K562 (cell line): Measurements from ENCODE around the gene DEPP1. TPM values are rescaled to one million over a fixed set of nuclear protein-coding genes. Genes with fewer than 3 reads are reported as not detected.

Source experiments
- CBFA2T3 ChIP-seq: fragments of 450-650 bp; IDR thresholded peaks from 2 replicates; pipeline ENCODE4 v1.6.1; 2017
- CEBPG ChIP-seq, 3 experiments: fragments of 200-800 bp in 1 of 3; sonication (Bioruptor generic) in 1 of 3; sonication (generic) in 1 of 3; formaldehyde crosslinking in 1 of 3; IDR thresholded peaks in 2 of 3; conservative IDR thresholded peaks in 1 of 3; 2 replicates each; pipeline versions ENCODE4 v1.6.1 to v1.8.0; 2016 to 2022; ENCODE audit warnings: missing compliant biosample characterization in 2 of 3, missing genetic modification characterization in 2 of 3, mild to moderate bottlenecking in 1 of 3, missing genetic modification reagents in 1 of 3
- CTBP1 ChIP-seq: fragments of 450-650 bp; IDR thresholded peaks from 2 replicates; pipeline ENCODE4 v1.6.1; 2016; ENCODE audit warnings: borderline replicate concordance
- FOSL1 ChIP-seq: fragments of 200-800 bp; sonication (Bioruptor generic); conservative IDR thresholded peaks from 2 replicates; pipeline ENCODE4 v1.6.1; 2016; ENCODE audit warnings: missing genetic modification characterization, missing compliant biosample characterization
- HDGF ChIP-seq: fragments of 450-650 bp; IDR thresholded peaks from 2 replicates; pipeline ENCODE4 v1.6.1; 2016
- MAZ ChIP-seq, 2 experiments: fragments of 450-650 bp in 1 of 2; sonication (generic) in 1 of 2; formaldehyde crosslinking; IDR thresholded peaks in 1 of 2; conservative IDR thresholded peaks in 1 of 2; 2 replicates each; pipeline versions ENCODE4 v1.4.0 to v1.5.0; 2020; ENCODE audit warnings: mild to moderate bottlenecking in 1 of 2, missing genetic modification reagents in 1 of 2
- MTA2 ChIP-seq: fragments of 450-650 bp; IDR thresholded peaks from 2 replicates; pipeline ENCODE4 v1.6.1; 2016; ENCODE audit warnings: low read depth
- RCOR1 ChIP-seq, 2 experiments: IDR thresholded peaks; 2 replicates each; pipeline ENCODE4 v1.6.1; 2012; ENCODE audit warnings: low read depth in 2 of 2, low read length in 2 of 2, borderline replicate concordance in 1 of 2, improper control_type of control experiment in 1 of 2
- SOX6 ChIP-seq: fragments of 450-650 bp; IDR thresholded peaks from 2 replicates; pipeline ENCODE4 v1.6.1; 2014; ENCODE audit warnings: mild to moderate bottlenecking
- TCF3 ChIP-seq: sonication (generic); formaldehyde crosslinking; IDR thresholded peaks from 2 replicates; pipeline ENCODE4 v1.4.0; 2020; ENCODE audit warnings: mild to moderate bottlenecking, missing genetic modification reagents
- ZNF134 ChIP-seq: fragments of 250-450 bp; sonication (Bioruptor Pico); conservative IDR thresholded peaks from 2 replicates; pipeline ENCODE4 v1.4.0; 2020
- ZNF232 ChIP-seq: sonication (generic); formaldehyde crosslinking; IDR thresholded peaks from 2 replicates; pipeline ENCODE4 v1.8.0; 2022; ENCODE audit warnings: mild to moderate bottlenecking, missing genetic modification reagents
- ZNF41 ChIP-seq: fragments of 250-450 bp; sonication (Bioruptor Pico); conservative IDR thresholded peaks from 2 replicates; pipeline ENCODE4 v1.4.0; 2020; ENCODE audit warnings: mild to moderate bottlenecking
- ZNF507 ChIP-seq: conservative IDR thresholded peaks from 2 replicates; pipeline ENCODE4 v1.6.1; 2017; ENCODE audit warnings: missing genetic modification characterization, missing compliant biosample characterization
- polyA plus RNA-seq, 8 experiments: library from polyadenylated mRNA; depleted of rRNA in 4 of 8; stranded (reverse) in 5 of 8; unstranded in 3 of 8; fragments of >200 nt; fragmentation: Nextera tagmentation in 2 of 8; fragmentation: Illumina TruSeq in 1 of 8; extraction: Ambion mirVana in 2 of 8; extraction: Trizol in 1 of 8; gene quantifications; 2 replicates each; pipeline versions ENCODE4 v1.2.1 to v1.2.3, GENCODE V29; 2011 to 2014; ENCODE audit warnings: inconsistent platforms in 1 of 8, missing spikeins in 1 of 8
- total RNA-seq, 7 experiments: library from RNA; depleted of rRNA in 6 of 7; stranded (reverse); fragments of >200 nt in 6 of 7; fragmentation: Illumina TruSeq in 2 of 7; extraction: Trizol in 2 of 7; gene quantifications; 2 replicates each; pipeline versions ENCODE4 v1.2.1 to v1.2.3, GENCODE V29; 2011 to 2021; ENCODE audit warnings: low replicate concordance in 1 of 7
- TF ChIP-seq, protein P1 (sequence below), 2 experiments: fragments of 450-650 bp in 1 of 2; sonication (generic) in 1 of 2; formaldehyde crosslinking in 1 of 2; IDR thresholded peaks in 1 of 2; conservative IDR thresholded peaks in 1 of 2; 2 replicates each; pipeline versions ENCODE4 v1.6.1 to v1.8.1; 2016 to 2023; ENCODE audit warnings: mild to moderate bottlenecking in 2 of 2, moderate library complexity in 2 of 2, inconsistent platforms in 1 of 2, missing genetic modification reagents in 1 of 2
- TF ChIP-seq, protein P2 (sequence below): fragments of 200-800 bp; sonication (Bioruptor generic); IDR thresholded peaks from 2 replicates; pipeline ENCODE4 v1.6.1; 2017; ENCODE audit warnings: missing genetic modification characterization, missing compliant biosample characterization
- TF ChIP-seq, protein P3 (sequence below), 2 experiments: IDR thresholded peaks in 1 of 2; conservative IDR thresholded peaks in 1 of 2; 2 replicates each; pipeline ENCODE4 v1.6.1; 2016; ENCODE audit warnings: low read depth in 2 of 2, mild to moderate bottlenecking in 1 of 2, missing compliant biosample characterization in 1 of 2, missing genetic modification characterization in 1 of 2, moderate library complexity in 1 of 2
- TF ChIP-seq, protein P4 (sequence below): fragments of 450-650 bp; IDR thresholded peaks from 2 replicates; pipeline ENCODE4 v1.6.1; 2016
- TF ChIP-seq, protein P5 (sequence below), 2 experiments: fragments of 450-650 bp; conservative IDR thresholded peaks; 2 replicates each; pipeline ENCODE4 v1.6.1; 2017; ENCODE audit warnings: mild to moderate bottlenecking in 2 of 2, moderate library complexity in 2 of 2

The DEPP1 gene
- total and polyA plus RNA-seq, 9 of the 15 experiments (the other 6 are each of a cell fraction or from before 2014, with no cell fraction given) = 0.04 to 0.54 (median 0.20) TPM; not detected in 1

DNA sequence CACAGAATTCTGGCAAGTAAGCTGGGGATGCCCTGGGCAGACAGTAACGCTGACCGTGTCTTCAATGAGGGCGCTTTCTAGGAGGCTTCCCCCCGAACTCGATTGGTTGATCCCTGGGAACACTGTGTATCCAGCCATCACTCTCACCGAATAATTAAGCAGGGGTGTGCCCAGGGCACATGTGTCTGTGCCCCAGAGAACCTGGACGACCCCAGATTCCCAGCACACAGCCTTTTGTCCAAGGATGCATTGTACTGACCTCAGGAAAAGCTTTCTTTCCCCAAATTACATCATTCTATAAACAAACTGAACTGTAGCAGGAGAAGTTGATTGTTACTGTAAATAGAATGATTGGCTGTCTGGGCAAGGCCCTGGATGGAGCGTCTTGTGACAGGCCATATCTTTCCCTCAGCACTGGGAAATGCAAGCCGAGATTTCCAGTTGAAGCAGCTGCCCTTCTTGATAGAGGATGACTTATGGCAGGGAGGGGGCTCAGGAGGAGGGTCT lies 6.6 kb upstream of the DEPP1 start (continued):
- TF ChIP-seq, protein P1, sequence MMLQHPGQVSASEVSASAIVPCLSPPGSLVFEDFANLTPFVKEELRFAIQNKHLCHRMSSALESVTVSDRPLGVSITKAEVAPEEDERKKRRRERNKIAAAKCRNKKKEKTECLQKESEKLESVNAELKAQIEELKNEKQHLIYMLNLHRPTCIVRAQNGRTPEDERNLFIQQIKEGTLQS (IDR thresholded peaks at IDR 0.05) = peak; percentile 49; the same call in 1 of the 2 replicates
- TF ChIP-seq, protein P1 (CRISPR knock-in tag; conservative IDR thresholded peaks at IDR 0.05) = no peak
- TF ChIP-seq, protein P2, sequence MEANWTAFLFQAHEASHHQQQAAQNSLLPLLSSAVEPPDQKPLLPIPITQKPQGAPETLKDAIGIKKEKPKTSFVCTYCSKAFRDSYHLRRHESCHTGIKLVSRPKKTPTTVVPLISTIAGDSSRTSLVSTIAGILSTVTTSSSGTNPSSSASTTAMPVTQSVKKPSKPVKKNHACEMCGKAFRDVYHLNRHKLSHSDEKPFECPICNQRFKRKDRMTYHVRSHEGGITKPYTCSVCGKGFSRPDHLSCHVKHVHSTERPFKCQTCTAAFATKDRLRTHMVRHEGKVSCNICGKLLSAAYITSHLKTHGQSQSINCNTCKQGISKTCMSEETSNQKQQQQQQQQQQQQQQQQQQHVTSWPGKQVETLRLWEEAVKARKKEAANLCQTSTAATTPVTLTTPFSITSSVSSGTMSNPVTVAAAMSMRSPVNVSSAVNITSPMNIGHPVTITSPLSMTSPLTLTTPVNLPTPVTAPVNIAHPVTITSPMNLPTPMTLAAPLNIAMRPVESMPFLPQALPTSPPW = peak; percentile 33; the same call in 1 of the 2 replicates
- TF ChIP-seq RCOR1 (IDR thresholded peaks at IDR 0.05; ENCODE audit: borderline replicate concordance in 1 of 2, low read depth in 2 of 2, low read length in 2 of 2) = peak in 1 of 2 experiments; percentile 93; a peak in 2 of 4 replicates
- peak; percentile 61; the same call in 1 of the 2 replicates for TF ChIP-seq CTBP1
- TF ChIP-seq, protein P3, sequence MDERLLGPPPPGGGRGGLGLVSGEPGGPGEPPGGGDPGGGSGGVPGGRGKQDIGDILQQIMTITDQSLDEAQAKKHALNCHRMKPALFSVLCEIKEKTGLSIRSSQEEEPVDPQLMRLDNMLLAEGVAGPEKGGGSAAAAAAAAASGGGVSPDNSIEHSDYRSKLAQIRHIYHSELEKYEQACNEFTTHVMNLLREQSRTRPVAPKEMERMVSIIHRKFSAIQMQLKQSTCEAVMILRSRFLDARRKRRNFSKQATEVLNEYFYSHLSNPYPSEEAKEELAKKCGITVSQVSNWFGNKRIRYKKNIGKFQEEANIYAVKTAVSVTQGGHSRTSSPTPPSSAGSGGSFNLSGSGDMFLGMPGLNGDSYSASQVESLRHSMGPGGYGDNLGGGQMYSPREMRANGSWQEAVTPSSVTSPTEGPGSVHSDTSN (CRISPR knock-in tag; IDR thresholded peaks at IDR 0.05; ENCODE audit: low read depth) = no peak
- TF ChIP-seq, protein P3 (tag; conservative IDR thresholded peaks at IDR 0.05; ENCODE audit: low read depth) = peak; percentile 43; the same call in 1 of the 2 replicates
- TF ChIP-seq, protein P4, sequence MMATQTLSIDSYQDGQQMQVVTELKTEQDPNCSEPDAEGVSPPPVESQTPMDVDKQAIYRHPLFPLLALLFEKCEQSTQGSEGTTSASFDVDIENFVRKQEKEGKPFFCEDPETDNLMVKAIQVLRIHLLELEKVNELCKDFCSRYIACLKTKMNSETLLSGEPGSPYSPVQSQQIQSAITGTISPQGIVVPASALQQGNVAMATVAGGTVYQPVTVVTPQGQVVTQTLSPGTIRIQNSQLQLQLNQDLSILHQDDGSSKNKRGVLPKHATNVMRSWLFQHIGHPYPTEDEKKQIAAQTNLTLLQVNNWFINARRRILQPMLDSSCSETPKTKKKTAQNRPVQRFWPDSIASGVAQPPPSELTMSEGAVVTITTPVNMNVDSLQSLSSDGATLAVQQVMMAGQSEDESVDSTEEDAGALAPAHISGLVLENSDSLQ = peak; percentile 65; the same call in 1 of the 2 replicates
- peak; percentile 35; the same call in 1 of the 2 replicates for TF ChIP-seq MTA2
- 0 out of 2 replicates have a peak, but pooled peaks have one; percentile 35 for TF ChIP-seq ZNF134 (CRISPR knock-in tag)
- TF ChIP-seq ZNF232 (CRISPR knock-in tag) = no peak
- TF ChIP-seq CEBPG (CRISPR knock-in tag; IDR thresholded peaks at IDR 0.05) = no peak
- peak in 1 of 2 experiments; percentile 86; a peak in 2 of 4 replicates for TF ChIP-seq CEBPG (tag; conservative IDR thresholded peaks at IDR 0.05 in 1 of 2, IDR thresholded peaks at IDR 0.05 in 1 of 2)
- TF ChIP-seq SOX6 = peak; percentile 87
- TF ChIP-seq TCF3 (CRISPR knock-in tag) = peak; percentile 71
- TF ChIP-seq, protein P5, sequence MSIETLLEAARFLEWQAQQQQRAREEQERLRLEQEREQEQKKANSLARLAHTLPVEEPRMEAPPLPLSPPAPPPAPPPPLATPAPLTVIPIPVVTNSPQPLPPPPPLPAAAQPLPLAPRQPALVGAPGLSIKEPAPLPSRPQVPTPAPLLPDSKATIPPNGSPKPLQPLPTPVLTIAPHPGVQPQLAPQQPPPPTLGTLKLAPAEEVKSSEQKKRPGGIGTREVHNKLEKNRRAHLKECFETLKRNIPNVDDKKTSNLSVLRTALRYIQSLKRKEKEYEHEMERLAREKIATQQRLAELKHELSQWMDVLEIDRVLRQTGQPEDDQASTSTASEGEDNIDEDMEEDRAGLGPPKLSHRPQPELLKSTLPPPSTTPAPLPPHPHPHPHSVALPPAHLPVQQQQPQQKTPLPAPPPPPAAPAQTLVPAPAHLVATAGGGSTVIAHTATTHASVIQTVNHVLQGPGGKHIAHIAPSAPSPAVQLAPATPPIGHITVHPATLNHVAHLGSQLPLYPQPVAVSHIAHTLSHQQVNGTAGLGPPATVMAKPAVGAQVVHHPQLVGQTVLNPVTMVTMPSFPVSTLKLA (conservative IDR thresholded peaks at IDR 0.05) = no peak
- TF ChIP-seq FOSL1 (tag) = peak; percentile 34; the same call in 1 of the 2 replicates
- TF ChIP-seq ZNF507 = no peak
- TF ChIP-seq MAZ (CRISPR knock-in tag; conservative IDR thresholded peaks at IDR 0.05 in 1 of 2, IDR thresholded peaks at IDR 0.05 in 1 of 2) = peak in 1 of 2 experiments; percentile 41; a peak in 2 of 4 replicates
- TF ChIP-seq ZNF41 (CRISPR knock-in tag) = no peak
- no peak for TF ChIP-seq HDGF
- peak; percentile 60 for TF ChIP-seq CBFA2T3
